ENCODE measurements around the gene RSPH1. TPM values are rescaled to one million over a fixed set of nuclear protein-coding genes. Genes with fewer than 3 reads are reported as not detected.

Gene RSPH1
- total RNA-seq, 4 donors from 2014 or later, result 0.81 to 3.2 (median 2.0) TPM

GRCh38 chr21:42459082-42459460 is 37.0 kb downstream of the RSPH1 start:
- H3K9me3 ChIP-seq, result no peaks in the 10 kb centered on the region
- no peak for TF ChIP-seq POLR2A (IDR thresholded peaks at IDR 0.05)
- no peak for TF ChIP-seq POLR2AphosphoS5 (IDR thresholded peaks at IDR 0.05)
- no peak for TF ChIP-seq EP300 (IDR thresholded peaks at IDR 0.05)
- no peak overlapping the region for H3K4me3 ChIP-seq
- WGBS, result 100% methylated on average over 1 of the region's 1 CpG
- no peaks in the 10 kb centered on the region for H3K27me3 ChIP-seq
- H3K4me1 ChIP-seq, result peaks cover 2% of the 10 kb centered on the region
- H3K36me3 ChIP-seq, result no peaks in the 10 kb centered on the region
- no peak for DNase-seq (ENCODE audit: low spot score in 2 of 2)
- H3K27ac ChIP-seq, result no peak overlapping the region

DNA sequence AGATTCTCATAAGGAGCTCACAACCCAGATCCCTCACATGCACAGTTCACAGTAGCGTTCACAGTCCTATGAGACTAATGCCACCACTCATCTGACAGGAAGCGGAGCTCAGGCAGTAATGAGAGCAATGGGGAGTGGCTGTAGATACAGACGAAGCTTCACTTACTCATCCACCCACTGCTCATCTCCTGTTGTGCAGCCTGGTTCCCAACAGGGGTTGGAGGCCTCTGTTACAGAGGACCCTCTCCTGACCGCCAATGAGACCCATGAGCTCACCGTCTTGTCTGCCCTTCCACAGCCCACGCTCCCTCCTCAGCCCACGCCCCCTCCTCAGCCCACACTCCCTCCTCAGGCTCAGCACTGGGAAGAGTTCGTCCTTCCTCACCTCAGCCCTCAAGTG is 39.6 kb downstream of the RSPH1 start:
- Histone ChIP-seq H3K4me3 (no peak overlapping the region), H3K27me3 (no peaks in the 10 kb centered on the region), H3K4me1 (peaks cover 3% of the 10 kb centered on the region), H3K27ac (no peak overlapping the region), H3K36me3 (no peaks in the 10 kb centered on the region), H3K9me3 (no peaks in the 10 kb centered on the region)
- no peak for DNase-seq (ENCODE audit: low spot score in 2 of 2)
- TF ChIP-seq CTCF (IDR thresholded peaks at IDR 0.05) (no peak), POLR2A (IDR thresholded peaks at IDR 0.05) (no peak), EP300 (IDR thresholded peaks at IDR 0.05) (no peak), POLR2AphosphoS5 (IDR thresholded peaks at IDR 0.05) (no peak)
- 80% methylated on average over 8 of the region's 8 CpGs for WGBS

- Histone ChIP-seq H3K4me3 (no peak overlapping the region), H3K27me3 (no peaks in the 10 kb centered on the region), H3K27ac (no peak overlapping the region), H3K4me1 (peaks cover 3% of the 10 kb centered on the region), H3K9me3 (no peaks in the 10 kb centered on the region), H3K36me3 (no peaks in the 10 kb centered on the region)
- 86% methylated on average over 10 of the region's 10 CpGs for WGBS
- DNase-seq (ENCODE audit: low spot score in 2 of 2), result no peak
- no peak for TF ChIP-seq CTCF (IDR thresholded peaks at IDR 0.05)
- no peak for TF ChIP-seq POLR2A (IDR thresholded peaks at IDR 0.05)
- TF ChIP-seq EP300 (IDR thresholded peaks at IDR 0.05), result no peak
- TF ChIP-seq POLR2AphosphoS5 (IDR thresholded peaks at IDR 0.05), result no peak
These were observed 40.1 kb downstream of the RSPH1 start for GRCh38 chr21:42455754-42456440.

DNA sequence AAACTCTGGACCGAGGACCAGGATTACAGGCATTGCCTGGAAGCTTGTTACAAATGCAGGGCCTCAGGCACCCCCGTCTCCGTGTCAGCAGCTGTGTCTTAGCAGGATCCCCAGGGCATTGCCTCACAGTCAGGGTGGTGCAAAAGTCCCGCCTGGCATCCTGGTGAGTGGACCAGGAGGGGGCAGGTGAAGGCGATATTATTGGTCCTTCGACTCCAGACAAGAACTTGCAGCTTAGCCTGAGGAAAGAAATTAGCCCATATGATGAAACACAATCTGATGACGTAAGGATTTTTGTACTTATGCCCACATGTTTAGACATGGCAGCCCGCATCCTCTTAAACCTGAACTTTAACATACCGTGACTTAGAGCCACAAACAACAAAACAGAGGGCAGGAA is 40.8 kb downstream of the RSPH1 start:
- no peak overlapping the region for H3K27ac ChIP-seq
- H3K9me3 ChIP-seq, result no peaks in the 10 kb centered on the region
- H3K27me3 ChIP-seq, result no peaks in the 10 kb centered on the region
- no peak for TF ChIP-seq CTCF (IDR thresholded peaks at IDR 0.05)
- no peak for TF ChIP-seq POLR2AphosphoS5 (IDR thresholded peaks at IDR 0.05)
- no peak for TF ChIP-seq POLR2A (IDR thresholded peaks at IDR 0.05)
- TF ChIP-seq EP300 (IDR thresholded peaks at IDR 0.05), result no peak
- peaks cover 3% of the 10 kb centered on the region for H3K4me1 ChIP-seq
- H3K4me3 ChIP-seq, result no peak overlapping the region
- no peak for DNase-seq (ENCODE audit: low spot score in 2 of 2)
- 70% methylated on average over 8 of the region's 9 CpGs for WGBS
- no peaks in the 10 kb centered on the region for H3K36me3 ChIP-seq

GRCh38 chr21:42454786-42455185 is 41.2 kb downstream of the RSPH1 start:
- no peak for DNase-seq (ENCODE audit: low spot score in 2 of 2)
- Histone ChIP-seq H3K27me3 (no peaks in the 10 kb centered on the region), H3K27ac (no peak overlapping the region), H3K36me3 (no peaks in the 10 kb centered on the region), H3K4me1 (peaks cover 3% of the 10 kb centered on the region), H3K4me3 (no peak overlapping the region), H3K9me3 (no peaks in the 10 kb centered on the region)
- TF ChIP-seq CTCF (IDR thresholded peaks at IDR 0.05) (no peak), POLR2AphosphoS5 (IDR thresholded peaks at IDR 0.05) (no peak), EP300 (IDR thresholded peaks at IDR 0.05) (no peak), POLR2A (IDR thresholded peaks at IDR 0.05) (no peak)
- WGBS, result 64% methylated on average over 9 of the region's 9 CpGs
